K562 (cell line): ENCODE measurements around the gene ITGB2. TPM values are rescaled to one million over a fixed set of nuclear protein-coding genes. Genes with fewer than 3 reads are reported as not detected.

Experiments
- MLX ChIP-seq, 2 experiments: fragments of 450-650 bp in 1 of 2; sonication (generic) in 1 of 2; formaldehyde crosslinking; conservative IDR thresholded peaks; 2 replicates each; pipeline versions ENCODE4 v1.4.0 to v1.8.1; 2020 to 2022; ENCODE audit warnings: mild to moderate bottlenecking in 1 of 2, missing genetic modification reagents in 1 of 2
- PHF21A ChIP-seq: fragments of 450-650 bp; IDR thresholded peaks from 2 replicates; pipeline ENCODE4 v1.6.1; 2017; ENCODE audit warnings: low read depth, borderline replicate concordance
- PHF8 ChIP-seq: fragments of 200-600 bp; sonication (generic); IDR thresholded peaks from 2 replicates; pipeline ENCODE4 v1.6.1; 2012; ENCODE audit warnings: mixed run types, mild to moderate bottlenecking, inconsistent platforms, low read length, moderate library complexity, borderline replicate concordance
- POLR2AphosphoS5 ChIP-seq: IDR thresholded peaks from 2 replicates; pipeline ENCODE4 v1.6.1; 2011; ENCODE audit warnings: mild to moderate bottlenecking, low read depth, low read length, moderate library complexity; ENCODE audit not compliant: control insufficient read depth, insufficient read depth
- PRDM10 ChIP-seq: fragments of 450-650 bp; IDR thresholded peaks from 2 replicates; pipeline ENCODE4 v1.6.1; 2018; ENCODE audit not compliant: partially characterized antibody
- RBM14 ChIP-seq: fragments of 200-400 bp; formaldehyde crosslinking; IDR thresholded peaks from 2 replicates; pipeline ENCODE4 v1.6.1; 2018; ENCODE audit warnings: low read depth, mild to moderate bottlenecking, low read length, moderate library complexity, borderline replicate concordance; ENCODE audit not compliant: insufficient read depth
- XRCC5 ChIP-seq: fragments of 200-400 bp; formaldehyde crosslinking; IDR thresholded peaks from 2 replicates; pipeline ENCODE4 v1.6.1; 2017; ENCODE audit warnings: low read depth, mild to moderate bottlenecking, low read length
- ZBTB12 ChIP-seq: fragments of 250-450 bp; sonication (Bioruptor Pico); IDR thresholded peaks from 2 replicates; pipeline ENCODE4 v1.4.0; 2020
- ZBTB7A ChIP-seq: IDR thresholded peaks from 2 replicates; pipeline ENCODE4 v1.6.1; 2011; ENCODE audit warnings: low read depth, mild to moderate bottlenecking, low read length, moderate library complexity, borderline replicate concordance; ENCODE audit not compliant: control insufficient read depth
- ZFX ChIP-seq: sonication (generic); formaldehyde crosslinking; IDR thresholded peaks from 2 replicates; pipeline ENCODE4 v1.8.0; 2022; ENCODE audit warnings: mild to moderate bottlenecking, missing genetic modification reagents, moderate library complexity
- ZNF197 ChIP-seq: fragments of 200-800 bp; sonication (Bioruptor generic); IDR thresholded peaks from 2 replicates; pipeline ENCODE4 v1.6.1; 2016; ENCODE audit warnings: low read depth, missing genetic modification characterization, missing compliant biosample characterization
- polyA plus RNA-seq, 8 experiments: library from polyadenylated mRNA; depleted of rRNA in 4 of 8; stranded (reverse) in 5 of 8; unstranded in 3 of 8; fragments of >200 nt; fragmentation: Nextera tagmentation in 2 of 8; fragmentation: Illumina TruSeq in 1 of 8; extraction: Ambion mirVana in 2 of 8; extraction: Trizol in 1 of 8; gene quantifications; 2 replicates each; pipeline versions ENCODE4 v1.2.1 to v1.2.3, GENCODE V29; 2011 to 2014; ENCODE audit warnings: inconsistent platforms in 1 of 8, missing spikeins in 1 of 8
- total RNA-seq, 7 experiments: library from RNA; depleted of rRNA in 6 of 7; stranded (reverse); fragments of >200 nt in 6 of 7; fragmentation: Illumina TruSeq in 2 of 7; extraction: Trizol in 2 of 7; gene quantifications; 2 replicates each; pipeline versions ENCODE4 v1.2.1 to v1.2.3, GENCODE V29; 2011 to 2021; ENCODE audit warnings: low replicate concordance in 1 of 7
- TF ChIP-seq, protein P1 (sequence below): fragments of 250-450 bp; sonication (Bioruptor Pico); IDR thresholded peaks from 2 replicates; pipeline ENCODE4 v1.5.0; 2022; ENCODE audit warnings: mild to moderate bottlenecking
- TF ChIP-seq, protein P2 (sequence below): fragments of 450-650 bp; IDR thresholded peaks from 2 replicates; pipeline ENCODE4 v1.6.1; 2016; ENCODE audit warnings: borderline replicate concordance

The ITGB2 gene
- total and polyA plus RNA-seq, 9 of the 15 experiments (the other 6 are each of a cell fraction or from before 2014, with no cell fraction given): 0.07 to 1.3 (median 0.51) TPM; not detected in 2

DNA sequence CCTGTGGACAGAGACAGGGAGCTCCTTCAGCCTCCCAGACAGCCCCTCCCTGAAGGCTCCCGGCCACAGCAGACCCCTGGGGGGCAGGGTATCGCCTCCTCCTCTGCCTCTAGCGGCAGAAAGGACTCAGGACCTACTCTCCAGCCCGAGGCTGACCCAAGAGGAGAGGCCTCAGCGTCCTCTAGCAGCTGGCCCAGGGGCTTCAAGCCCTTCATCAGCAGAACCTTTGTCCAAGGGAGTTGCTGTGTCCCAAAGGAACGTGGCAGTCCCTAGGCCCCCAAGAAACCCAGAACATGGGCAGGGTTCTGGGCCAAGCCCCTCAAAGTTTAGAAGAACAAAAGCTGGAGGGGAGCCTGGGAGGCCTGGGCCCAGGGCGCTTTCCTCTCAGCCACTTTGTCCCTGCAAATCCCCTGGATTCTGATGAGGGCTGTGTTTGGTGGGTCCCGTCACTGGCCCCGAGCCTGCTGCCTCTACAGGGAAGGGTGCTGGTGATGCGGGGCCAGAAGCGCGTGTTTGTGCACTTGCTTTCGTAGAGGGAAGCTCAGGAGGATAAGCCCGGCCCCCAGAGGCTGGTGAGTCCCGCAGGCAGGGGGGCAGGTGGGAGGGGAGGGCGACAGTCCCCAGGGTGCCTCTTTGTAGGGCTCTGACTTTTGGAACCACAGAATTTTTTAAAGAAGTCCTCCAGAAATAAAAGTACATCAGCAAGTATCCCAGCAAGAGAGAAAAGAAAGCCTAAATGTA is 13.3 kb downstream of the ITGB2 start (continued):
- TF ChIP-seq ZBTB7A (peak; percentile 88), PHF21A (no peak), PRDM10 (no peak), ZNF197 (no peak), RBM14 (no peak), XRCC5 (no peak), POLR2AphosphoS5 (no peak), PHF8 (0 out of 2 replicates have a peak, but pooled peaks have one; percentile 4), ZBTB12 (no peak), MLX (CRISPR knock-in tag; conservative IDR thresholded peaks at IDR 0.05) (no peak), ZFX (peak; percentile 37; the same call in 1 of the 2 replicates)
- TF ChIP-seq, protein P1, sequence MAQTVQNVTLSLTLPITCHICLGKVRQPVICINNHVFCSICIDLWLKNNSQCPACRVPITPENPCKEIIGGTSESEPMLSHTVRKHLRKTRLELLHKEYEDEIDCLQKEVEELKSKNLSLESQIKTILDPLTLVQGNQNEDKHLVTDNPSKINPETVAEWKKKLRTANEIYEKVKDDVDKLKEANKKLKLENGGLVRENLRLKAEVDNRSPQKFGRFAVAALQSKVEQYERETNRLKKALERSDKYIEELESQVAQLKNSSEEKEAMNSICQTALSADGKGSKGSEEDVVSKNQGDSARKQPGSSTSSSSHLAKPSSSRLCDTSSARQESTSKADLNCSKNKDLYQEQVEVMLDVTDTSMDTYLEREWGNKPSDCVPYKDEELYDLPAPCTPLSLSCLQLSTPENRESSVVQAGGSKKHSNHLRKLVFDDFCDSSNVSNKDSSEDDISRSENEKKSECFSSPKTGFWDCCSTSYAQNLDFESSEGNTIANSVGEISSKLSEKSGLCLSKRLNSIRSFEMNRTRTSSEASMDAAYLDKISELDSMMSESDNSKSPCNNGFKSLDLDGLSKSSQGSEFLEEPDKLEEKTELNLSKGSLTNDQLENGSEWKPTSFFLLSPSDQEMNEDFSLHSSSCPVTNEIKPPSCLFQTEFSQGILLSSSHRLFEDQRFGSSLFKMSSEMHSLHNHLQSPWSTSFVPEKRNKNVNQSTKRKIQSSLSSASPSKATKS (CRISPR knock-in tag): no peak
- TF ChIP-seq, protein P2, sequence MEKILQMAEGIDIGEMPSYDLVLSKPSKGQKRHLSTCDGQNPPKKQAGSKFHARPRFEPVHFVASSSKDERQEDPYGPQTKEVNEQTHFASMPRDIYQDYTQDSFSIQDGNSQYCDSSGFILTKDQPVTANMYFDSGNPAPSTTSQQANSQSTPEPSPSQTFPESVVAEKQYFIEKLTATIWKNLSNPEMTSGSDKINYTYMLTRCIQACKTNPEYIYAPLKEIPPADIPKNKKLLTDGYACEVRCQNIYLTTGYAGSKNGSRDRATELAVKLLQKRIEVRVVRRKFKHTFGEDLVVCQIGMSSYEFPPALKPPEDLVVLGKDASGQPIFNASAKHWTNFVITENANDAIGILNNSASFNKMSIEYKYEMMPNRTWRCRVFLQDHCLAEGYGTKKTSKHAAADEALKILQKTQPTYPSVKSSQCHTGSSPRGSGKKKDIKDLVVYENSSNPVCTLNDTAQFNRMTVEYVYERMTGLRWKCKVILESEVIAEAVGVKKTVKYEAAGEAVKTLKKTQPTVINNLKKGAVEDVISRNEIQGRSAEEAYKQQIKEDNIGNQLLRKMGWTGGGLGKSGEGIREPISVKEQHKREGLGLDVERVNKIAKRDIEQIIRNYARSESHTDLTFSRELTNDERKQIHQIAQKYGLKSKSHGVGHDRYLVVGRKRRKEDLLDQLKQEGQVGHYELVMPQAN: no peak
